Hypothalamus (tissue), 51 donors: Measurements from ENCODE around the gene TBC1D8B.
A peak's percentile ranks its signal among the peaks of the same experiment; 100 is the strongest.
"Not testable (repeated sequence)": the region's sequence is repeated elsewhere in the genome, so short reads cannot be mapped to it uniquely, and the experiment has no call there.

Source experiments
- DNase-seq, 51 donors: peaks; one replicate each; lab custom pipeline; 2025; lab: John Stamatoyannopoulos, UW

TBC1D8B gene

DNA sequence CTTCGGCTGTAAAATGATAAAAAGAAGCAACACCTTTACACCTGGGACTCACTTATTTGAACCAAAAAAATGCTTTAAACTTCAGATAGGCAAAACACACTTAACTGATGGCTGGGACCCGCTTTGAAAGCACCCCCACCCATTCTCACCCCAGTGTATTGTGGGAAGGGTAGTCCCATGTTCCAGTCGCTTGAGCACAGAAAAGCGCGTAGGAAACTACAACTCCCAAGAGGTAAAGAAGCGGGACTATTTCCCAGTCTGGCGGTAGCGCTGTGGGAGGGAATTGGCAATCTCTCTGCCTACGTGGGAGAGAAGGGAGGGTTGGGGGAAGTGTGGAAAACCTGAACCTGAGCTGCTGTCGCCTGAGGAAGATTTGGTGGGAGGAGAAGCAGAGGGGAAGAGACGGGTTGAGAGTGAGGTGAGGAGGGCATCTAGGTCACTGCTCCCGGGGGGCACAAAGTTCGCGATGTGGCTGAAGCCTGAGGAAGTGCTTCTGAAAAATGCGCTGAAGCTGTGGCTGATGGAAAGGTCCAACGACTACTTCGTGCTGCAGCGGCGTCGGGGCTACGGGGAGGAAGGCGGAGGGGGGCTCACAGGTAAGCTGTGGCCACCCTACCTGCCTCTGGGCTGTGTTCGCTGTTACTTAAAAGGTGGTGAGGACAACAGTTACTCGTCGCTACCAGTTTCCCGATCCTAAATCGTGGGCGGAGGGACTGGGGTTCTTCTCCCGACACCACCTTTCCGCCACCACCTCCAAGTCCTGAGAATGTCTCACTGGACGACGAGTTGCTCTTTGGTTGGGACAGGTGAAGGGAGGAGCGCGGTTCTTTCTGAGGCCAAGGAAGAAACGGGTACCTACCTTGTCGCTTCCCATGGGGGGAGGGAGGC lies at the start of gene TBC1D8B:
Gene TBC1D8B (plus strand): TSS at position 286 of the 888 bp plus-strand sequence. CDS start 181 bp downstream, at position 467.
- peak in 48 of 51 donors; percentile 0 to 74 (median 38) for DNase-seq

DNA sequence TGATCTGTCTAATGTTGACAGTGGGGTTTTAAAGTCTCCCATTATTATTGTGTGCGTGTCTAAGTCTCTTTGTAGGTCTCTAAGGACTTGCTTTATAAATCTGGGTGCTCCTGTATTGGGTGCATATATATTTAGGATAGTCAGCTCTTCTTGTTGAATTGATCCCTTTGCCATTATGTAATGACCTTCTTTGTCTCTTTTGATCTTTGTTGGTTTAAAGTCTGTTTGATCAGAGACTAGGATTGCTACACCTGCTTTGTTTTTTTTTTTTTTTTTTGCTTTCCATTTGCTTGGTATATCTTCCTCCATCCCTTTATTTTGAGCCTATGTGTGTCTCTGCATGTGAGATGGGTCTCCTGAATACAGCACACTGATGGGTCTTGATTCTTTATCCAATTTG lies 33.2 kb upstream of the TBC1D8B start:
- not testable (repeated sequence) for DNase-seq

DNA sequence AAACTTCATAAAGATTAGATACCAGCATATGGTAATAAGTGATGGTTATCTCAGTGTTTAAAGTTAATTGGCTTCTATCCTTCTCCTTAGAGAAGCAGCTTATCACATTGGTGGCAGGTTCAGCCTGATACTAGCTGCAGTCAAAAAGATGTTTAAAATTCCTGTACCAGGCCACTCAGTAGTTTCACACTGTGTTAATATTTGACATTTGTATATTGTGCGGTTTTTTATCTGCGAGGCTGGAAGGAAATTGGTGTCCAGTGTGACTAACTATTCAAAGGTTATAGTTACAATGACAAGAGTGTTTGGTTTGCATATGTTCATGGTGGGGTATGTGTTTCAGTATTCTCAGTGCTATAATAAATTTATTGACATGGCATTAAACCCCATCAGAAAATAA lies 27.5 kb upstream of the TBC1D8B start:
- no peak for DNase-seq

DNA sequence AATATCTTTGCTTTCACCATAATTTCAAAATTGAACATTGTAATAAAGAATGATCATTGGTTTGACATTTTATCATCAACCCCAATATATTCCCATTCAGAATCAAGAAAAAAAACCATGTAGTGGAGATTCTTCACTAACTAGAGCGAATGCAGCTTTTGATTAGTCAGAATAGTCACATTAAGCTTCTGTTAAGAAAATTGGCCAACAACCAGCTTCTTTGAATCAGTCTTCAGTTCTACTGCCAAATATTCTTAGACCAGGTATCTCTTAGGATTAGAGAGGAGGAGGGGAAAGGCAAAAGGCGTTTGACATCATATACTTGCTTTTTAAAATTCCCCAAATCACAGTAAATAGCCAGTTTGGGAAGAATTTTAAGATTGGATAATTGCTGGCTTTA lies 22.2 kb upstream of the TBC1D8B start:
- no peak for DNase-seq

DNA sequence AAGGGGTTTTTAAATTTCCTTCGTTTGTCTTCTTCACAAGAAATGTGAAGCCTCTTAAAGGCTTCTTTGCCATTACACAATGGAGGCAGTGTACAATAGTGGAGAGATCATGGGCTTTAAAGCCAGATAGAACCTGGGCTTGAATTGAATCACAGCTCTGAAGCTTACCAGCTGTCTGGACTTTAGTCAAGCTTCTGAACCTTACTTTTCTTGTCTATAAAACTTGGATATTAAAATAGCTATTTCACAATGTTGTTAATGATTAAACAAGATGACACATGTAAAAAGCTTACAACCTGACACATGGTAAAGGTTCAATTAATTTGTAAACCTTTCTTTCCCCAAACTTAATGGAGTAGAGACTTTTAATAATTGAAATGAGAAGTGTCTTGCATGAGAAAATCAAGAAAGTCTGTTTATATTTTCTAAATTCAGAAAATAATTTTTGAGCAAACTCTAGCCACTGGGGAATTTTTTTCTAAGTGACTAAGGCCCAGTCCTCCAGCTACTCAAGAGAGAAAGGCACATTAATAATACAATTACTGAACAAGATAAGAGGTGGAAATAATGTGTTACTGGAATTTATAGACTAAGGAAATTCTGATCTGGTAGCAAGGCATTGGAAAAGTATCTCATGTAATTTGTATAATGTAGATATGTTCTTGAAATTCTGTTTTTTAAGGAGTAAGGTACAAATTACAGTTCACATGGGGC lies 21.7 kb upstream of the TBC1D8B start:
- DNase-seq, result no peak

DNA sequence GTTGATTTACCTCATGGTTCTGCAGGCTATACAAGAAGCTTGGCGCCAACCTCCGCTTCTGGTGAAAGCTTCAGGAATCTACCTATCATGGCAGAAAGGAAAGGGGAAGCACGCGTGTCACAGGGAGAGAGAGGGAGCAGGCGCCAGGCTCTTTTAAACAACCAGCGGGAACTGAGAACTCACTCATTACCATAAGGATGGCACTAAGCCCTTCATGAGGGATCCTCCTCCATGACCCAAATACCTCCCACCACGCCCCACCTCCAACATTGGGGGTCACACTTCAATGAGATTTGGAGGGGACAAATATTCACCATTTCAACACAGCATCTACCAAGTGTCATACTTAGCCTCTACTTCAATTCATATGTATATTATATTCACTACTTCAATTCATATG lies 18.8 kb upstream of the TBC1D8B start:
- no peak for DNase-seq

DNA sequence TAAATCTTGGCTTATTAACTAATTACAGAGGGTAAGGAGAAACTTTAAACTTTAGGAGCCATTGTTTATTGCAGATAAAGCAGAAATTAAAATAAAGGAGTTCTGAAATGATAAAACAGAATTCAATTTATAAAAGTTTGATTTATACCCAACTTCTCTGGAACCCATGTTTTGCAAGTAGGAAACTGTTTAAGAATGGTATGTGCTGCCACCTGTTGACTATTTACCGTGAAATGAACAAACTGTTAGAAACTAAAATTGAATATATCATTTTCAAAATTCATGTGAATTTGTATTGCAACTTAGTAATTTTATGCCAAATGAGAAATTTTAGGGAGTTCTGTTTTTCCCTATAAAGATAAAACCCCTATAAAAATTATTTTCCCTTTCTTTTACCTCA lies 11.0 kb upstream of the TBC1D8B start:
- no peak for DNase-seq

DNA sequence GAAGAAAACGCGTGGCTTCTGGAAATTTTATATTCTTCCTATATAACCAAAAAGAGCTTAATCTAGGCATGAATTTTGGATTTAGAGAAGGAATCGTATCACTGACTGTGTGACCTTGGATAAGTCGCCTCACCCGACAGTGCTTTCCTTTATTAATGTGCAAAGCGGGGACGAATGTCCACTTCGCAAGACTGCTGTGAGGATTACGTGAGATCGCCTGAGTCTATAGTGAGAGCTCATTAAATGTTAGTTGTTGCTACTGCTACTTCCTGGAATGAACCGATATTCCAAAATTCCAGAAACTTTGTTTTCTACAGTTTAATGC lies 448 bp upstream of the TBC1D8B start:
- DNase-seq, result no peak

DNA sequence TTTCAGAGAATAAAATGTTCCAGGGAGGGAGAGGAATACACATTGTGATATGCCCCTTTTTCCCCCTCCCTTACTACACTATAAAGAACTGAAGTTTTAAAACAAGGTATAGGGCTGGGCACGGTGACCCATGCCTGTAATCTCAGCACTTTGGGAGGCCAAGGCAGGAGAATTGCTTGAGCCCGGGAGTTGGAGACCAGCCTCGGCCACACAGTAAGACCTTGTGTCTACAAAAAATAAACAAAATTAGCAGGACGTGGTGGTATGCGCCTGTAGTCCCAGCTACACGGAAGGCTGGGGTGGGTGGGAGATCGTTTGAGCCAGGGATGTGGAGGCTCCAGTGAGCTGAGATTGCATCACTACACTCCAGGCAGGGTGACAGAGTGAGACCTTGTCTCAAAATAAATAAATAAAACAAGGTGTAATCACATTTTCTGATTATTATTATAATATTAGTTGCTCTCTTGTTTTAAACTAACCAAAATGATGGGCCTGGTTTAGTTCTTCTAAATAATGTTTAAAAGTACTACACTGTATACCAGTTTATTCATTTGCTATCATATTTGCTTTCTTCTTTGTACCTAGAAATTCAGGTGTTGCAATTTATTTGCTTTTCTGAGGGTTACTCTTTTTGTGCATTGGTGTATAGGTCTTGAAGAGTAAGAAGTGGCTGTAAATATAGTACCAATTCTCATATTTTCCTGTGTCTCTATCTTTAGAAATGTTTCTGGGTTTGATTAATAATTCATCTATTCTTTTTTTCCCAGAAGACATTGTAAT lies 8.8 kb downstream of the TBC1D8B start:
- DNase-seq, result no peak

DNA sequence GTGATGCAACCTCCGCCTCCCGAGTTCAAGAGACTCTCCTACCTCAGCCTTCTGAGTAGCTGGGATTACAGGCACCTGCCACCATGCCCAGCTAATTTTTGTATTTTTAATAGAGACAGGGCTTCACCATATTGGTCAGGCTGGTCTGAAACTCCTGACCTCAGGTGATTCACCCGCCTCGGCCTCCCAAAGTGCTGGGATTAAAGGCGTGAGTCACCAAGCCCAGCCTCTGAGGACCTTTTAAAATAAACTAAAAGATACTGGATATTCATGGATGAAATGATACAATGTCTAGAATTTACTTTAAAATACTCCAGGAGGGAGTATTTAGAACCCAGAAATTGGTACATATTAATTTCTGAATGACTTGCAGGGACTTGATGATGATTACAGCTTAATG lies 10.5 kb downstream of the TBC1D8B start:
- DNase-seq, result not testable (repeated sequence)

DNA sequence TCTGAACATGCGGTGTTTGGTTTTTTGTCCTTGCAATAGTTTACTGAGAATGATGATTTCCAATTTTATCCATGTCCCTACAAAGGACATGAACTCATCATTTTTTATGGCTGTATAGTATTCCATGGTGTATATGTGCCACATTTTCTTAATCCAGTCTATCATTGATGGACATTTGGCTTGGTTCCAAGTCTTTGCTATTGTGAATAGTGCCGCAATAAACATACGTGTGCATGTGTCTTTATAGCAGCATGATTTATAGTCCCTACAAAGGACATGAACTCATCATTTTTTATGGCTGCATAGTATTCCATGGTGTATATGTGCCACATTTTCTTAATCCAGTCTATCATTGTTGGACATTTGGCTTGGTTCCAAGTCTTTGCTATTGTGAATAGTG lies 11.6 kb downstream of the TBC1D8B start:
- DNase-seq, result not testable (repeated sequence)

DNA sequence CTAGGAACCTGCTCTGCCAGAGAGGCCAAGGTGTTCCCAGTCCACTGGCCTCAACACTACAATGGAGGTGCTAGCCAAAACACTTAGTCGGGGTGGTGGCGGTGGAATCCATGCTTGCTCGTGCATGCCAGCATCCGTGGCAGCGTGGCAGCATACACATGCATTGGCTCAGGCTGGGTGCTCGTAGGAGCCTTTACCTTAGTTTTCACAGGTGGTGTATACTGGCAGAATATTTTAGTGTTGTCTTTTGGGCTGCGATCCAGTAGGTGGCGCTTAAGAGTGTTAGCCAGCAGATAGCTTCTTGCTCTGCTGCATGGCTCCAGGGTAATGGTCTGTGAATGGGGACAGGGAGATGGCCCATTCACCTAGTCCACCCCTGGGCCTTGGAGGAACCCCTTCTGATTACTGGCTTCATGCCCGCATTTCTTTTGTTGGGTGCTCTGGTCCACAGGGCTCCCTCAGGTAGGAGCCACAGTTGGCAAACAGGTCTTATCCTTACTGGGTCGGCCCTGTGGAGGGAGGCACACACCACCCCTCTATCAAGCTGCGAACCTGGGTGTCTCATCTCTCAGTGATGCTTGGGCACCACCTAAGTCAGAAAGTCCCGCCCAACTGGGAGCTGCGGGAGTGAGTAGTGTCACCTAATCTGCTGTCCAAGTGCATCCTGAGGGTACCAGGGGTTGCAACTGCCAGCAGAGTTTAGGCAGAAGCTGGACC lies 60.7 kb downstream of the TBC1D8B start:
- no peak for DNase-seq

DNA sequence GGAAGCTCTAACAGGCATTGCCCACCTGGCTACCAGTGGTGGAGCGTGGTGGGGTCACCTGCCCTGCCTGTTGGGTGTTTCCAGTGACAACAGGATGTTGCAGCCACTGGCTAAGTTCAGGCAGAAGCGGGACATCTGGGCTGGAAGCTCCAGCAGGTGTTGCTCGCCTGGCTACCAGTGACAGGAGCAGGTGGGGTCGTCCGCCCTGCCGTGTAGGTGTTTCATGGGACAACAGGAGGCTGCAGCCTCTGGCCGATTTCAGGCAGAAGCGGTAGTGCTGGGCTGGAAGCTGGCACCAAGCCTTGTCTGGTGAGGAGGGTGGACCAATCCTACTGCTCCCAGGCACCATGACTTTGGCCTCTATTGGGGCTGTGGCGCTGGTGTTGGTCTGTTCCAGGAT lies 61.2 kb downstream of the TBC1D8B start:
- no peak for DNase-seq

DNA sequence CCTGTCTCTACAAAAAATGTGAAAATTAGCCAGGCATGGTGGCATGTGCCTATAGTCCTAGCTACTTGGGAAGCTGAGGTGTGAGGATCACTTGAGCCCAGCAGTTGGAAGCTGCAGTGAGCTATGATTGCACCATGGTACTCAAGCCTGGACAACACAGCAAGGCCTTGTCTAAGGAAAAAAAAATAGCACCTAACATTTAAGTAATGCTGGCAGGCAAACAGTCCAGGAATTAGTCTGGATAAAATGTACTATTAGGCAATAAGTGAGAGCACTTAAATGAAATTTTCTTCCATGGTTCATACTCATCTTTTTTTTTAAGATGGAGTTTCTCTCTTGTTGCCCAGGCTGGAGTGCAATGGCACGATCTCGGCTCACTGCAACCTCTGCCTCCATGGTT lies 70.3 kb downstream of the TBC1D8B start:
- not testable (repeated sequence) for DNase-seq

DNA sequence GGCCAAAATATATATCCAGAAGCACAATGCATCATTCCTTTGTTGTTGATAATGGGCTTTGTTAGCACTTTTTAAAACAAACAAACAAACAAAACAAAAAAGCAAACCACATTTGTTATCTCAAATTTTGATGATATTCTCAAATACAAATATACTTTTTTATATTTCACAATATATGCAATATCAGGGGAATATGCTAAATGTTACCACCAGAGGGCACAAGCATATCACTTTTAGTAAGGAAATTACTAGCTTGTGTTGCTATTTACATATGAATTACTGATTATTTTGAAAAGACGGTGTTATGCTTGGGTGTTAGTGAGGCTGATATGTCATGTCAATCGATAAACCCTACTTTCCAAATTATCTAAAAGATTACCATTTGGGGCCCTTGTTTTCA lies 71.6 kb downstream of the TBC1D8B start:
- no peak for DNase-seq

DNA sequence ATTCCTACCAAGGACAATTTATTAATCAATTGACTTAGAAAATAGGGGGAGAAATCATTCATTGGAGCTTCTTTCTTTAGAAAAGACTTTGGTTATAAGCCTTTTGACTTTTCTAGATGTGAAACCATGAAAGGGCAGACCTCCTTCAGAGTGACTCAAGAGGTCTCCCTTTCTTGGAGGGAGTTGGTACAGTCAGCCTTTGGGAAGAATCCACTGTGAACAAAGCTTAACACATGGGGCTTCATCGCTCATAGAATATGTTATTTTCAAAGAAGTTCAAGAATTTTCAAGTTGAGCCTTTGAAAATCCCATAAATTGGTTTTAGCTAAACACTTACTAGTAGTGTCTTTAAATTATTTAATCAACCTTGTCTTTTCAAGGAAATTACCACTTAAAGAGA lies 72.7 kb downstream of the TBC1D8B start:
- DNase-seq, result no peak

DNA sequence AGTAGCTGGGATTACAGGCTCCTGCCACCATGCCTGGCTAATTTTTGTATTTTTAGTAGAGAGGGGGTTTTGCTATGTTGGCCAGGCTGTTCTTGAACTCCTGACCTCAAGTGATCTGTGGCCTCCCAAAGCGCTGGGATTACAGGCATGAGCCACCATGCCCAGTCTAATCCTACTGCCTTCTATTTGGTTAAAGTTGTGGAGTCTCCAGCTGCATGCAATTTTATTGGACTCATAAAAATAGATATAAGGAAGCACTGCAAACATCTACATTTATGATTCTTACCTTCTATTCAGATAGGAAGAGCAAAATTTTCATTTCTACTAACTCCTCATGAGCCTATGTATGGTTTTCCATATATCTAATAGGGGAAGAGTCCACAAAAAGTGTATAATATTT lies 87.0 kb downstream of the TBC1D8B start:
- no peak for DNase-seq

DNA sequence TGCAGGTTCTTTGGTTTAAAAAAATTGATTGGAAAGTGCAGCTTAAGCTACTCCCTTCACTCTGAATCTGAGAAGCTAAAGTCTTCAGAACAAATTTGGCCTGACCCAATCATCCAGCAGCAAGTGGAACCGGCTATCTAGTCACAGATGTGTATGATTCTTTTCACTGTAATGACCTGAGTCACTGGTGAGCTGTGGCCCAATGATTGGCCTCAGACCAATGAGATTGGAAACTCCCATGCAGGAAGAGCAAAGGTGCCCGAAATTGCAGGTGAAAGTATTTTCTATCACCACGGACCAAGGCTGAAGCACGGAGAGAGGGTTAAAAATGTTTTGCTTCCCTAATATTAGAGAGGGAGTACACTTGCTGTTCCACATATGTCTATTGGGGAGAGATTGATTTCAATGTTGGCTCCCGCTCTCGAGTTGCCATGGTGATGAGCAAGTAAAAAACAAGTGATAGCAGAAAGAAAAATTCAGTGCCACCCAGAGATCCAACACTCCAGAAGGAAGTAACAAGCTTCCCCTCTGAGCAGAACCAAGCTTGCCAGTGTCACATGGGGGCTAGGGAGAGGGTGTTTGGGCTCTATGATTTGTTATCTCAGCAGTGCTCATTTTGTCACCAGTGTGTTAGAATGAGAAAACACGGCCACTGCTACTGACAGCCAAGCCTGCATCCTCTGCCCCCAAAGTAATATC lies 89.4 kb downstream of the TBC1D8B start:
- peak in 1 of 51 donors; percentile 5 for DNase-seq

DNA sequence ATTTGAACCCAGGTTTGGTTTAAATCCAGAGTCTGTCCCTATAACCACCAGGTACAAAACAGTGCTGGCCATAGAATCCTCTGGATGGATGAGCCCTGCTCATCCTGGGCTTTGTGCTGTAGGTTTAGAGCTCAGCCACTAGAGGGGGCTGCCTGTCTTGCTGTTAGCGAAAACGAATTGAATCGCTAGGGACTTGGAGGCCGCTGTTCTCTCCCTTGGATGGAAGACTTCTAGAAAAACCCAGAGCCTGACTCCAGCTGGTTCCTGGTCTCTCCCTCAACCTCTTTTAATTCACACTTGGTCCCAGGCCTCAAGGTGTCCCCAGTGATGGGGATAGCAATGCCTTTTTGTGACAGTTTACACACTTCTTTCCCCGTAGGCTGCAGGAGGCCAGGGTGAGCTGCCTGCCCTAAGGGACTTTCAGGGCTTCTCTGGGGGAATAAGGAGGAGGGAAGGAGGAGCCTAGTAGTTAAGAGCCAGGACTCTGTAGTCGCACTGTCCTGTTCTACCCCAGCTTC lies 92.0 kb downstream of the TBC1D8B start:
- DNase-seq, result peak in 40 of 51 donors; percentile 0 to 62 (median 16)

DNA sequence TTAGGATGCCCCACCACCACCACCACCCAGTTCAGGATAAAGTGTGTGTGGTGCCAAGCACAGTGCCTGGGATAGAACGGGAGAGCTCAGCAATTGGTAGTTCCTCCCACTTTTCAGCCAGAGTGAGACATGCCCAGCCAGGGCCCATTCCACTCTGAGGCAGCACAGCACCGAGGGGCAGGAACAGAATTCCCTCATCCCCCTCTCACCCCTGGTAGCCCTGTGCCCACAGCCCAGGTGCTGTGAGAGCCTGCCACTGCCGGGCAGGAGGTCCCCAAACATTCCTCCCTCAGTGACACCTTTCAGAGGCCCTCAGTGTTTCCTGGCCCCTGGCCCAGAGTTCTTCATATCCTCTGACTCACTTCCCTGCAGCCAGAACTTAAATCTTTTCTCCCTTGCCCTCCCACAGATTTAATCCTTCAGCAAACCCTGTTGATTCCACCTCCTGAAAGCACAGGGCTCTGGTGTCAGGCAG lies 92.5 kb downstream of the TBC1D8B start:
- no peak for DNase-seq
